A549 (cell line): Measurements from ENCODE around the gene ROR2. TPM values are rescaled to one million over a fixed set of nuclear protein-coding genes. Genes with fewer than 3 reads are reported as not detected.

Source experiments
- ATAC-seq, 2 experiments: fragments of 200-7000 bp in 1 of 2; fragments of >200 bp in 1 of 2; cut with Nextera tagmentation in 1 of 2; cut with Tn5 transposase in 1 of 2; 3 replicates each; pipeline versions ENCODE4 v1.8.0 to v1.9.1; 2018 to 2020; ENCODE audit warnings: mild to moderate bottlenecking in 1 of 2, moderate library complexity in 1 of 2
- CTCF ChIA-PET: fragments of 300-600 bp; sonication (Branson Sonifier 250); formaldehyde crosslinking; extraction: SDS; loops from one replicate; lab custom pipeline; 2021; ENCODE audit warnings: antibody characterized with exemption, inconsistent platforms; lab: Yijun Ruan, JAX
- POLR2A ChIA-PET: fragments of 350-600 bp; formaldehyde crosslinking; extraction: SDS; loops from one replicate; lab custom pipeline; 2021; ENCODE audit warnings: antibody characterized with exemption, inconsistent platforms; lab: Yijun Ruan, JAX
- DNase-seq, 2 experiments: peaks; one replicate each; pipeline versions ENCODE4 v3.0.0 to v3.0.0-alpha.2; 2011 to 2016; ENCODE audit warnings: low read depth in 1 of 2, low spot score in 1 of 2
- FAIRE-seq: peaks from 2 replicates; lab custom pipeline; 2011; peaks lifted over from hg19 to GRCh38; lab: Jason Lieb, UNC
- H3K27ac ChIP-seq, 2 experiments: fragments of >200 bp; sonication (Bioruptor Twin); formaldehyde crosslinking; 3 replicates each; pipeline ENCODE4 v1.5.1; 2016 to 2017
- H3K4me1 ChIP-seq: fragments of >200 bp; sonication (Bioruptor Twin); formaldehyde crosslinking; 3 replicates; pipeline ENCODE4 v1.6.1; 2016
- H3K4me2 ChIP-seq: fragments of >200 bp; sonication (Bioruptor Twin); formaldehyde crosslinking; 3 replicates; pipeline ENCODE4 v1.6.1; 2016
- H3K4me3 ChIP-seq: fragments of >200 bp; sonication (Bioruptor Twin); formaldehyde crosslinking; 3 replicates; pipeline ENCODE4 v1.5.1; 2016
- H3K9me3 ChIP-seq: fragments of >200 bp; sonication (Bioruptor Twin); formaldehyde crosslinking; 3 replicates; pipeline ENCODE4 v1.6.1; 2016
- CBX8 ChIP-seq: fragments of 200-600 bp; sonication (generic); IDR thresholded peaks from 2 replicates; pipeline ENCODE4 v1.6.1; 2016
- CEBPB ChIP-seq, 2 experiments: fragments of >200 bp in 1 of 2; sonication (Bioruptor Twin) in 1 of 2; formaldehyde crosslinking in 1 of 2; IDR thresholded peaks; 2 replicates each; pipeline ENCODE4 v1.6.1; 2012 to 2016
- CHD2 ChIP-seq: fragments of 150-350 bp; IDR thresholded peaks from 2 replicates; pipeline ENCODE4 v1.6.1; 2014; ENCODE audit warnings: low read length; ENCODE audit not compliant: partially characterized antibody
- CHD4 ChIP-seq: fragments of 200-600 bp; sonication (generic); IDR thresholded peaks from 2 replicates; pipeline ENCODE4 v1.6.1; 2016; ENCODE audit warnings: antibody characterized with exemption, mild to moderate bottlenecking, borderline replicate concordance
- CTCF ChIP-seq: fragments of >200 bp; sonication (Bioruptor Twin); formaldehyde crosslinking; IDR thresholded peaks from 3 replicates; pipeline ENCODE4 v1.5.1; 2016
- FOSB ChIP-seq: fragments of 250-450 bp; sonication (Bioruptor Pico); IDR thresholded peaks from 2 replicates; pipeline ENCODE4 v1.5.0; 2020; ENCODE audit warnings: mild to moderate bottlenecking, moderate library complexity
- FOSL2 ChIP-seq, 2 experiments: fragments of 450-650 bp in 1 of 2; fragments of >200 bp in 1 of 2; sonication (Bioruptor Twin) in 1 of 2; formaldehyde crosslinking; IDR thresholded peaks; 2 replicates each; pipeline versions ENCODE4 v1.5.0 to v1.6.1; 2016 to 2020; ENCODE audit warnings: mild to moderate bottlenecking in 1 of 2, moderate library complexity in 1 of 2
- GATA3 ChIP-seq: IDR thresholded peaks from 2 replicates; pipeline ENCODE4 v1.6.1; 2012; ENCODE audit warnings: borderline replicate concordance
- HES2 ChIP-seq: fragments of >200 bp; sonication (Bioruptor Twin); formaldehyde crosslinking; IDR thresholded peaks from 2 replicates; pipeline ENCODE4 v1.6.1; 2016
- HEYL ChIP-seq: fragments of 250-450 bp; sonication (Bioruptor Pico); IDR thresholded peaks from 2 replicates; pipeline ENCODE4 v1.8.0; 2021; ENCODE audit warnings: mild to moderate bottlenecking, moderate library complexity
- HOXA7 ChIP-seq: fragments of 250-450 bp; sonication (Bioruptor Pico); IDR thresholded peaks from 2 replicates; pipeline ENCODE4 v1.5.0; 2020; ENCODE audit warnings: mild to moderate bottlenecking, moderate library complexity
- HOXB13 ChIP-seq: fragments of 250-450 bp; sonication (Bioruptor Pico); IDR thresholded peaks from 2 replicates; pipeline ENCODE4 v1.5.0; 2020; ENCODE audit warnings: low read depth, mild to moderate bottlenecking, moderate library complexity
- HOXB5 ChIP-seq: fragments of 250-450 bp; sonication (Bioruptor Pico); IDR thresholded peaks from 2 replicates; pipeline ENCODE4 v1.5.0; 2020; ENCODE audit warnings: mild to moderate bottlenecking, moderate library complexity
- MAFK ChIP-seq: fragments of 450-650 bp; IDR thresholded peaks from 2 replicates; pipeline ENCODE4 v1.6.1; 2014; ENCODE audit not compliant: partially characterized antibody
- MYC ChIP-seq: IDR thresholded peaks from 2 replicates; pipeline ENCODE4 v1.6.1; 2012; ENCODE audit warnings: mild to moderate bottlenecking, inconsistent platforms, low read length, improper control_type of control experiment, borderline replicate concordance
- NFE2L2 ChIP-seq: fragments of 150-350 bp; conservative IDR thresholded peaks from 2 replicates; pipeline ENCODE4 v1.6.1; 2014; ENCODE audit warnings: low read length
- NPAS2 ChIP-seq: fragments of 250-450 bp; sonication (Bioruptor Pico); IDR thresholded peaks from 2 replicates; pipeline ENCODE4 v1.8.0; 2022; ENCODE audit warnings: mild to moderate bottlenecking, moderate library complexity, borderline replicate concordance
- PBX3 ChIP-seq: IDR thresholded peaks from 2 replicates; pipeline ENCODE4 v1.6.1; 2012
- PHF8 ChIP-seq: fragments of 200-600 bp; sonication (generic); IDR thresholded peaks from 2 replicates; pipeline ENCODE4 v1.6.1; 2016; ENCODE audit warnings: low read depth, mild to moderate bottlenecking, antibody characterized with exemption, moderate library complexity, borderline replicate concordance
- RAD21 ChIP-seq, 2 experiments: fragments of >200 bp in 1 of 2; sonication (Bioruptor Twin) in 1 of 2; formaldehyde crosslinking in 1 of 2; IDR thresholded peaks in 1 of 2; conservative IDR thresholded peaks in 1 of 2; 2 replicates in 1 of 2; 3 replicates in 1 of 2; pipeline ENCODE4 v1.6.1; 2012 to 2018; ENCODE audit warnings: inconsistent platforms in 1 of 2
- RCOR1 ChIP-seq: fragments of 150-350 bp; IDR thresholded peaks from 2 replicates; pipeline ENCODE4 v1.6.1; 2014; ENCODE audit warnings: antibody characterized with exemption, low read length, low read depth
- RNF2 ChIP-seq: fragments of 200-600 bp; sonication (generic); IDR thresholded peaks from 2 replicates; pipeline ENCODE4 v1.6.1; 2016; ENCODE audit warnings: low read depth, mild to moderate bottlenecking, antibody characterized with exemption, moderate library complexity, borderline replicate concordance
- SREBF2 ChIP-seq: fragments of 450-650 bp; IDR thresholded peaks from 2 replicates; pipeline ENCODE4 v1.6.1; 2014; ENCODE audit warnings: mild to moderate bottlenecking, moderate library complexity
- TP53 ChIP-seq: fragments of 250-450 bp; sonication (Bioruptor Pico); IDR thresholded peaks from 2 replicates; pipeline ENCODE4 v1.5.0; 2021; ENCODE audit warnings: mild to moderate bottlenecking, moderate library complexity
- ZNF302 ChIP-seq: fragments of 250-450 bp; sonication (Bioruptor Pico); IDR thresholded peaks from 2 replicates; pipeline ENCODE4 v1.9.0; 2021; ENCODE audit warnings: inconsistent platforms, mild to moderate bottlenecking, moderate library complexity
- WGBS: methylation state at CpG from one replicate; pipeline ENCODE4 v1.1.6; 2017; ENCODE audit errors: missing lambda C conversion rate; 5-methylcytosine and 5-hydroxymethylcytosine counted together
- polyA plus RNA-seq, 4 experiments: library from polyadenylated mRNA; depleted of rRNA in 3 of 4; stranded (reverse); fragments of >200 nt; fragmentation: RNase III in 1 of 4; extraction: RNeasy Plus Mini Kit Qiagen cat#74134 plus additional on column Dnase treatment in 1 of 4; gene quantifications; 2 replicates in 3 of 4; 3 replicates in 1 of 4; pipeline ENCODE4 v1.2.3, GENCODE V29; 2011 to 2017
- TF ChIP-seq, protein P1 (sequence below): fragments of 250-450 bp; sonication (Bioruptor Pico); IDR thresholded peaks from 2 replicates; pipeline ENCODE4 v1.5.0; 2021; ENCODE audit warnings: mild to moderate bottlenecking, moderate library complexity, borderline replicate concordance

ROR2 gene
- polyA plus RNA-seq, 2 of the 4 experiments (the other 2 are of a cell fraction), result 0.12 to 0.53 TPM

- DNase-seq (no peak), ATAC-seq (peak in 1 of 2 experiments; percentile 40; a peak in 1 of 6 replicates), FAIRE-seq (no peak)
- TF ChIP-seq HOXA7 (CRISPR knock-in tag) (no peak), CHD4 (no peak), FOSB (CRISPR knock-in tag) (no peak), MYC (no peak), PHF8 (no peak), HOXB13 (no peak), CTCF (no peak), CBX8 (no peak)
- TF ChIP-seq, protein P1, sequence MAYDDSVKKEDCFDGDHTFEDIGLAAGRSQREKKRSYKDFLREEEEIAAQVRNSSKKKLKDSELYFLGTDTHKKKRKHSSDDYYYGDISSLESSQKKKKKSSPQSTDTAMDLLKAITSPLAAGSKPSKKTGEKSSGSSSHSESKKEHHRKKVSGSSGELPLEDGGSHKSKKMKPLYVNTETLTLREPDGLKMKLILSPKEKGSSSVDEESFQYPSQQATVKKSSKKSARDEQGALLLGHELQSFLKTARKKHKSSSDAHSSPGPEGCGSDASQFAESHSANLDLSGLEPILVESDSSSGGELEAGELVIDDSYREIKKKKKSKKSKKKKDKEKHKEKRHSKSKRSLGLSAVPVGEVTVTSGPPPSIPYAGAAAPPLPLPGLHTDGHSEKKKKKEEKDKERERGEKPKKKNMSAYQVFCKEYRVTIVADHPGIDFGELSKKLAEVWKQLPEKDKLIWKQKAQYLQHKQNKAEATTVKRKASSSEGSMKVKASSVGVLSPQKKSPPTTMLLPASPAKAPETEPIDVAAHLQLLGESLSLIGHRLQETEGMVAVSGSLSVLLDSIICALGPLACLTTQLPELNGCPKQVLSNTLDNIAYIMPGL (CRISPR knock-in tag), result no peak
- 27% methylated on average over 6 of the region's 7 CpGs for WGBS
- no peak overlapping the region for H3K4me2 ChIP-seq
- H3K4me1 ChIP-seq, result no peaks in the 10 kb centered on the region
- no peaks in the 10 kb centered on the region for H3K9me3 ChIP-seq
- H3K27ac ChIP-seq, result no peak overlapping the region
- H3K4me3 ChIP-seq, result no peak overlapping the region
- ChIA-PET POLR2A (no interaction called here), CTCF (interaction anchor here (0.9 to 3.0 kb wide), 3 partner anchors 37 to 87 kb away, joined by 3 to 8 read pairs (median 3); no protein-coding TSS in a partner anchor)
Measured at GRCh38 chr9:91917436-91917835, 32.6 kb downstream of the ROR2 start.

GRCh38 chr9:91915524-91916263, 34.3 kb downstream of the ROR2 start:
- FAIRE-seq, result no peak
- ChIA-PET POLR2A (no interaction called here), CTCF (interaction anchor here (1.2 kb wide), 1 partner anchor 39 kb away, joined by 3 read pairs; no protein-coding TSS in a partner anchor)
- no peak overlapping the region for H3K27ac ChIP-seq
- no peak overlapping the region for H3K4me2 ChIP-seq
- H3K4me1 ChIP-seq, result no peaks in the 10 kb centered on the region
- no peaks in the 10 kb centered on the region for H3K9me3 ChIP-seq
- no peak for ATAC-seq
- WGBS, result 55% methylated on average over 10 of the region's 10 CpGs
- TF ChIP-seq RNF2, result no peak
- TF ChIP-seq MAFK, result peak; percentile 19
- TF ChIP-seq GATA3, result no peak
- no peak for TF ChIP-seq NPAS2 (CRISPR knock-in tag)
- no peak for TF ChIP-seq HES2
- TF ChIP-seq PBX3, result no peak
- no peak for TF ChIP-seq FOSL2 (IDR thresholded peaks at IDR 0.05)
- no peak for TF ChIP-seq FOSL2 (CRISPR knock-in tag; IDR thresholded peaks at IDR 0.05)
- no peak for DNase-seq
- no peak overlapping the region for H3K4me3 ChIP-seq

DNA sequence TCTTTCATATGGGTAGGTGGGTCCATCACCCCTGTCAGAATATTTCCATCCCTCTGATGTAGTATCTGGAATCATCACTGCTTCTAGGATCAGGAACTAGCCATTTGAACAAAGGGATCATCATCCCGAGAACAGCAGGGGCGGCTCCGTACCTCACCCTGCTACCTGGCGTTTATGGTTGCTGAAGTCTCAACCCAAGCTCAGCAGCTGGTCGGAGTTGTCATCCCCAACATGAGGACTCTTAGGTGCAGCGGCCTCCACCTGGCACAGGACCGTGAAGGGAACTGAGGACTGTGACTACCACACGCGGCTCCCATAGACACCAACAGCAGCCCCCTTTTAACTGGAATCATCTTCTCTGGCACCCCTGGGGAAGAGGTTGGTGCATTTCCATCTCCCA, 35.1 kb downstream of the ROR2 start:
- Histone ChIP-seq H3K4me2 (no peak overlapping the region), H3K27ac (no peak overlapping the region), H3K4me3 (no peak overlapping the region), H3K4me1 (no peaks in the 10 kb centered on the region), H3K9me3 (no peaks in the 10 kb centered on the region)
- ATAC-seq, result no peak
- ChIA-PET CTCF (interaction anchor here (1.2 kb wide), 1 partner anchor 40 kb away, joined by 3 read pairs; no protein-coding TSS in a partner anchor), POLR2A (no interaction called here)
- no peak for DNase-seq
- WGBS, result 64% methylated on average over 9 of the region's 9 CpGs
- no peak for FAIRE-seq
- TF ChIP-seq TP53 (no peak), HOXB5 (CRISPR knock-in tag) (no peak), HEYL (CRISPR knock-in tag) (no peak), ZNF302 (no peak), CEBPB (IDR thresholded peaks at IDR 0.05) (no peak), CHD2 (no peak), RCOR1 (no peak), RAD21 (conservative IDR thresholded peaks at IDR 0.05 in 1 of 2, IDR thresholded peaks at IDR 0.05 in 1 of 2) (no peak), SREBF2 (no peak), NFE2L2 (no peak)
